Stimulated activated CD4-positive, alpha-beta T cell treated with anti-CD3 and anti-CD28 coated beads, Interleukin-2, amount 100 ng/mL, for 24 hours (primary cell): ENCODE results near the gene UNC13C.
"Not testable (repeated sequence)": the region's sequence is repeated elsewhere in the genome, so short reads cannot be mapped to it uniquely, and the experiment has no call there.

ENCODE experiments used
- DNase-seq, 2 donors: peaks; one replicate each; pipeline ENCODE4 v3.0.0-alpha.2; 2020

The UNC13C gene

GRCh38 chr15:53978253-53978906 is at the start of gene UNC13C:
TSS of gene UNC13C (plus strand) at chr15:53978441. CDS start at chr15:54012904, 34,463 bp downstream.
- DNase-seq = no peak

GRCh38 chr15:53936137-53936536 is 42.1 kb upstream of the UNC13C start:
- DNase-seq = no peak

- not testable (repeated sequence) for DNase-seq
These were observed 40.6 kb upstream of the UNC13C start for GRCh38 chr15:53937632-53938031.

- DNase-seq = no peak
These were observed 27.7 kb upstream of the UNC13C start for GRCh38 chr15:53950572-53950971.

GRCh38 chr15:53955396-53955795 is 22.8 kb upstream of the UNC13C start:
- no peak for DNase-seq

- peak in 1 of 2 donors; percentile 40 for DNase-seq
These were observed 15.3 kb upstream of the UNC13C start for GRCh38 chr15:53962646-53963561.

GRCh38 chr15:53963801-53964200 is 14.4 kb upstream of the UNC13C start:
- DNase-seq = no peak

GRCh38 chr15:53974121-53974520 is 4.1 kb upstream of the UNC13C start:
- DNase-seq = no peak

- no peak for DNase-seq
These were observed 3.4 kb upstream of the UNC13C start for GRCh38 chr15:53974813-53975212.

- no peak for DNase-seq
These were observed 1.3 kb upstream of the UNC13C start for GRCh38 chr15:53976844-53977392.

- no peak for DNase-seq
These were observed 979 bp downstream of the UNC13C start for GRCh38 chr15:53979051-53979788.

GRCh38 chr15:53980021-53980420 is 1.8 kb downstream of the UNC13C start:
- DNase-seq = no peak

- DNase-seq = no peak
These were observed 3.9 kb downstream of the UNC13C start for GRCh38 chr15:53982071-53982680.

- no peak for DNase-seq
These were observed 4.6 kb downstream of the UNC13C start for GRCh38 chr15:53982876-53983275.

- DNase-seq = no peak
These were observed 6.0 kb downstream of the UNC13C start for GRCh38 chr15:53984221-53984620.

GRCh38 chr15:53985562-53985961 is 7.3 kb downstream of the UNC13C start:
- DNase-seq = no peak

- DNase-seq = no peak
These were observed 9.2 kb downstream of the UNC13C start for GRCh38 chr15:53987480-53987879.

- DNase-seq = no peak
These were observed 29.0 kb downstream of the UNC13C start for GRCh38 chr15:54007256-54007655.

- DNase-seq = no peak
These were observed 33.4 kb downstream of the UNC13C start for GRCh38 chr15:54011656-54012055.

- DNase-seq = no peak
These were observed 35.9 kb downstream of the UNC13C start for GRCh38 chr15:54014067-54014655.

- no peak for DNase-seq
These were observed 39.0 kb downstream of the UNC13C start for GRCh38 chr15:54017251-54017650.

GRCh38 chr15:54017959-54018358 is 39.7 kb downstream of the UNC13C start:
- no peak for DNase-seq
